OCI-LY7 (cell line): ENCODE data around the gene C3orf18.

Source experiments
- CTCF ChIP-seq: fragments of 200-600 bp; sonication (generic); conservative IDR thresholded peaks from 2 replicates; pipeline ENCODE4 v1.5.1; 2014; ENCODE audit warnings: mild to moderate bottlenecking, antibody characterized with exemption, low read length, moderate library complexity, mixed read lengths
- EZH2phosphoT487 ChIP-seq: fragments of 200-600 bp; sonication (generic); IDR thresholded peaks from 2 replicates; pipeline ENCODE4 v1.6.1; 2018; ENCODE audit warnings: low read depth, borderline replicate concordance, mild to moderate bottlenecking, mixed run types, antibody characterized with exemption, low read length, moderate library complexity, mixed read lengths

GRCh38 chr3:50606596-50606995 lies 39.0 kb upstream of the C3orf18 start:
- TF ChIP-seq CTCF = no peak
- TF ChIP-seq EZH2phosphoT487 = no peak
